Ovary (tissue), 9 donors: ENCODE measurements around the gene KRTAP12-1. TPM values are rescaled to one million over a fixed set of nuclear protein-coding genes. Genes with fewer than 3 reads are reported as not detected.

Experiments used
- DNase-seq, 5 donors: peaks; one replicate each; pipeline ENCODE4 v3.0.0-alpha.2; 2019 to 2020
- H3K27ac ChIP-seq, 2 donors: fragments of 200-600 bp; one replicate each; pipeline versions ENCODE4 v1.5.1 to v1.8.0; 2019 to 2022
- H3K27me3 ChIP-seq: fragments of 200-600 bp; one replicate; pipeline ENCODE4 v1.8.0; 2022
- H3K36me3 ChIP-seq: fragments of 200-600 bp; sonication (generic); one replicate; pipeline ENCODE4 v1.5.1; 2019
- H3K4me1 ChIP-seq: one replicate; pipeline ENCODE4 v1.8.1; 2013; ENCODE audit warnings: mild to moderate bottlenecking, moderate library complexity; ENCODE audit not compliant: insufficient read depth
- H3K4me3 ChIP-seq: fragments of 200-600 bp; sonication (generic); one replicate; pipeline ENCODE4 v1.5.1; 2017
- H3K9me3 ChIP-seq, 2 donors: fragments of 200-600 bp in 1 of 2; sonication (generic) in 1 of 2; one replicate each; pipeline versions ENCODE4 v1.5.1 to v1.8.1; 2013 to 2019; ENCODE audit warnings: mild to moderate bottlenecking in 1 of 2, moderate library complexity in 1 of 2
- EP300 ChIP-seq: sonication (generic); formaldehyde crosslinking; IDR thresholded peaks from one replicate; pipeline ENCODE4 v1.6.1; 2017; ENCODE audit warnings: antibody characterized with exemption
- POLR2A ChIP-seq: fragments of 450-650 bp; IDR thresholded peaks from one replicate; pipeline ENCODE4 v1.6.1; 2017; ENCODE audit warnings: antibody characterized with exemption, mild to moderate bottlenecking, moderate library complexity
- WGBS, 3 donors: extraction: QIAGEN DNeasy Blood & Tissue Kit in 1 of 3; methylation state at CpG; one replicate each; pipeline versions ENCODE4 v1.1.5 to v1.1.7; 2013 to 2017; 5-methylcytosine and 5-hydroxymethylcytosine counted together
- intact Hi-C, 4 donors: fragments of 100-400 bp; cut with DNase I; formaldehyde crosslinking; loops; one replicate each; pipeline versions ENCODE4 v1.11.0 to v1.15.1; 2022 to 2023
- polyA plus RNA-seq, 2 donors: library from polyadenylated mRNA; stranded (reverse); fragments of 200-250 nt in 1 of 2; fragments of 350-450 nt in 1 of 2; fragmentation: Illumina TruSeq in 1 of 2; extraction: RNeasy Lipid Tissue Mini Kit (QIAGEN cat#74804) in 1 of 2; gene quantifications; one replicate each; pipeline ENCODE4 v1.2.3, GENCODE V29; 2013 to 2014
- total RNA-seq, 7 donors: library from RNA; depleted of rRNA in 2 of 7; stranded (reverse); fragments of >200 nt in 2 of 7; fragmentation: NEBNext Ultra II Directional in 3 of 7; extraction: Animal tissue kit (Norgen Biotek cat#: 25700) in 3 of 7; gene quantifications; one replicate each; pipeline versions ENCODE4 v1.1.0 to v1.2.4, GENCODE V29; 2016 to 2023
- TF ChIP-seq, protein P1 (sequence below), 3 donors: fragments of 450-650 bp in 2 of 3; fragments of 200-600 bp in 1 of 3; IDR thresholded peaks; one replicate each; pipeline versions ENCODE4 v1.5.1 to v1.8.0; 2016 to 2022; ENCODE audit warnings: antibody characterized with exemption in 3 of 3, mild to moderate bottlenecking in 1 of 3
- donor health status: DM: no; HTN: no; CAD: no; lungs with moderate emphysema.
- donor health status: DM: no; HTN: no; CAD: no.
- donor health status: Bipolar disorder and iron deficiency.
- donor health status: DM: yes; HTN: yes; CAD: no.
- donor health status: DM: no; HTN: no; CAD: no.
- donor health status: DM: yes; HTN: yes; CAD: no.

The KRTAP12-1 gene
- total and polyA plus RNA-seq, 9 donors, result not detected

DNA sequence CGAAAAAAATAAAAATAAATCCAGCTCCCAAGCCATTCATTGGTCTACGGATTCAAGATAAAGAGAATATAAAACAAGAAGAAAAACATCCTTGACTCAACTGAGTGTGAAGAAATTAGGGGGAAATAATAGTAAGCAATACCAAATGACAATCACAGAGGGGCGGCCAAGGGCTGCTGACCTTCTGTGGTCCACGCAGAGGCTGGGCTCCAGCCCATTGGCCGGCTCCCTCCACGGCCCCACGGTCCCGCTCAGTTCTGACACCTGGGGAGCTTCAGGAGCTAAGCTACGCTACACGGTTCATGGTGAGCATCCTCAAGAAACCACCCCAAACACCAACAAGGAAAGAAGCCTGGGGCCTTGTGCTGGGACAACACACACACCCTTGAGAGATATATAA is 14.6 kb upstream of the KRTAP12-1 start:
- no peaks in the 10 kb centered on the region for H3K4me1 ChIP-seq
- TF ChIP-seq, protein P1, sequence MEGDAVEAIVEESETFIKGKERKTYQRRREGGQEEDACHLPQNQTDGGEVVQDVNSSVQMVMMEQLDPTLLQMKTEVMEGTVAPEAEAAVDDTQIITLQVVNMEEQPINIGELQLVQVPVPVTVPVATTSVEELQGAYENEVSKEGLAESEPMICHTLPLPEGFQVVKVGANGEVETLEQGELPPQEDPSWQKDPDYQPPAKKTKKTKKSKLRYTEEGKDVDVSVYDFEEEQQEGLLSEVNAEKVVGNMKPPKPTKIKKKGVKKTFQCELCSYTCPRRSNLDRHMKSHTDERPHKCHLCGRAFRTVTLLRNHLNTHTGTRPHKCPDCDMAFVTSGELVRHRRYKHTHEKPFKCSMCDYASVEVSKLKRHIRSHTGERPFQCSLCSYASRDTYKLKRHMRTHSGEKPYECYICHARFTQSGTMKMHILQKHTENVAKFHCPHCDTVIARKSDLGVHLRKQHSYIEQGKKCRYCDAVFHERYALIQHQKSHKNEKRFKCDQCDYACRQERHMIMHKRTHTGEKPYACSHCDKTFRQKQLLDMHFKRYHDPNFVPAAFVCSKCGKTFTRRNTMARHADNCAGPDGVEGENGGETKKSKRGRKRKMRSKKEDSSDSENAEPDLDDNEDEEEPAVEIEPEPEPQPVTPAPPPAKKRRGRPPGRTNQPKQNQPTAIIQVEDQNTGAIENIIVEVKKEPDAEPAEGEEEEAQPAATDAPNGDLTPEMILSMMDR (IDR thresholded peaks at IDR 0.05), result no peak
- TF ChIP-seq POLR2A (no peak), EP300 (no peak)
- H3K9me3 ChIP-seq, result no peaks in the 10 kb centered on the region
- H3K4me3 ChIP-seq, result no peak overlapping the region
- H3K27me3 ChIP-seq, result no peaks in the 10 kb centered on the region
- no peaks in the 10 kb centered on the region for H3K36me3 ChIP-seq
- DNase-seq, result no peak
- WGBS, 3 donors, result 45 to 59% (median 55%) methylated on average over 10 of the region's 10 CpGs
- intact Hi-C loops, result no loop called here
- no peak overlapping the region for H3K27ac ChIP-seq

DNA sequence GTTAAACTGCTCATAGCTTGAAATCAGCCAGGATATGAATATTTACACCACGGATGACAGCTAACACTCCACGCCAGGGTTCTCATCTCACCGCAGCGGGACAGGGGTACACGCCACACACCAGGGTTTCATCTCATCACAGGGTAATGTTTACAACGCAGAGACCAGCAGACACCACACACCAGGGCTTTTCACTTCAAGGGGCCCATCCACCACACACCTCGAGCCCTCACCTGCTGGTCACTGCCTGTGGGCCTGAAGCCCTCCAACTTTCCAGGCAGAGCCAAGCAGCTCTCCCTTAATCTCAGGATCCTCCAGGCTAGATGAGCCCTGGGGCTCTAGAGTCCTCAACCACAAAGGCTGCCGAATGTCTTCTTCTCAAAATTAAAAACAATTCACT is 13.7 kb upstream of the KRTAP12-1 start:
- intact Hi-C loops, result no loop called here
- DNase-seq, result no peak
- no peaks in the 10 kb centered on the region for H3K27me3 ChIP-seq
- no peak overlapping the region for H3K4me3 ChIP-seq
- no peaks in the 10 kb centered on the region for H3K4me1 ChIP-seq
- no peaks in the 10 kb centered on the region for H3K36me3 ChIP-seq
- H3K9me3 ChIP-seq, result no peaks in the 10 kb centered on the region
- H3K27ac ChIP-seq, result no peak overlapping the region
- TF ChIP-seq, protein P1 (IDR thresholded peaks at IDR 0.05), result no peak
- TF ChIP-seq EP300, result no peak
- no peak for TF ChIP-seq POLR2A
- 67 to 77% (median 72%) methylated on average over 8 of the region's 8 CpGs for WGBS, 3 donors

DNA sequence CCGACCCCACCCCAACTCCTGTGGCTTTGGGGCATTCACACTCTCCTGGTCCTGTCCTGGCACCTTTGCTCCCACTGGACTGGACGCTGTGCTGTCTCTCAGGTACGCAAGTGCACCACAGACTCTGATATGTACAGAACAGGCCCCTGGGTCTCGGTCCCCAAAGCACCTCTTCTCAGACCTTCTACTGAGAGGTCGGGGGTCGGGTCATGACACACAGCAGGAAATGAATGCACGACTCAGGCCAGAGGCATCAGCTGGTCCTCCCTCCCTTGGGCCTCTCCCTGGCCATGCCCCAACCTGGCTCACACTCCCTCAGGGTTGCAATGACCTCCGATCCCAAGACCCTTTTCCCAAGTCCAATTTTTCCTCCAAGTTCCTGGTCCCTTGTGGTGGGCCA is 13.2 kb upstream of the KRTAP12-1 start:
- Histone ChIP-seq H3K4me1 (no peaks in the 10 kb centered on the region), H3K9me3 (no peaks in the 10 kb centered on the region), H3K4me3 (no peak overlapping the region), H3K27ac (no peak overlapping the region), H3K36me3 (no peaks in the 10 kb centered on the region), H3K27me3 (no peaks in the 10 kb centered on the region)
- TF ChIP-seq, protein P1 (IDR thresholded peaks at IDR 0.05), result no peak
- TF ChIP-seq EP300 (no peak), POLR2A (no peak)
- 53 to 66% (median 58%) methylated on average over 8 of the region's 8 CpGs for WGBS, 3 donors
- no peak for DNase-seq
- intact Hi-C loops, result no loop called here

DNA sequence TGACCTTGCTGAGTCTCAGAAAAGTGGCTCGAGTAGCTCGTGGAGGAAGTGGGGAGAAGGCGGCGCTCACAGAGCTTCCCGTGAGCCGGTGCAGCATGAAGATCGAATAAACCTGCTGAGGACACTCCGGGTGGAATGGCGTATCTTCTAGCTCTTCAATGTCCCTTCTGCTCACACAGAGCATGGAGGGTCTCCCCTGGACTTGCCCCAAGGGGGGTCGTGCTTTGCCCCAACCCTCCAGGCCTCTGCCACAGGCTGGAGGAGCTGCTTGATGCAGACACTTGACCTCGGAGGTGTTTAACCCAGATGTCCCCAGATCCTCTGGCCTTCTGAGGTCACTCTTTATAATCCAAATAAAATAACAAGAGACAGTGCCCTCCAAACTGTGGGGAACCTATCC is 12.8 kb upstream of the KRTAP12-1 start:
- 60 to 71% (median 70%) methylated on average over 11 of the region's 11 CpGs for WGBS, 3 donors
- no peaks in the 10 kb centered on the region for H3K4me1 ChIP-seq
- no peak for DNase-seq
- no peaks in the 10 kb centered on the region for H3K36me3 ChIP-seq
- no peak overlapping the region for H3K4me3 ChIP-seq
- H3K27ac ChIP-seq, result no peak overlapping the region
- no peaks in the 10 kb centered on the region for H3K27me3 ChIP-seq
- intact Hi-C loops, result no loop called here
- TF ChIP-seq POLR2A (no peak), EP300 (no peak)
- TF ChIP-seq, protein P1 (IDR thresholded peaks at IDR 0.05), result no peak
- H3K9me3 ChIP-seq, result no peaks in the 10 kb centered on the region
